ENCODE measurements around the gene CFHR3. TPM values are rescaled to one million over a fixed set of nuclear protein-coding genes. Genes with fewer than 3 reads are reported as not detected.

Gene CFHR3
- total RNA-seq: not detected in 2 replicates

GRCh38 chr1:196774603-196775002 is at the start of gene CFHR3:
TSS of gene CFHR3 (plus strand) at chr1:196774840. CDS start at chr1:196774887, 47 bp downstream.

GRCh38 chr1:196819531-196819930 is 44.9 kb downstream of the CFHR3 start, which contains the start of gene CFHR1:
TSS of gene CFHR1 (plus strand) at chr1:196819731. CDS start at chr1:196819845, 114 bp downstream.

Other genes with a start within 250 kb of the CFHR3 start
- 0.57 and 0.66 TPM in 2 replicates for gene KCNT2, start 166.4 kb upstream of the CFHR3 start, total RNA-seq
- gene CFH, start 122.8 kb upstream of the CFHR3 start, total RNA-seq: 48.2 and 61.8 TPM in 2 replicates
- not detected in 2 replicates for gene CFHR1, start 44.9 kb downstream of the CFHR3 start, total RNA-seq
- gene CFHR4, start 113.2 kb downstream of the CFHR3 start, total RNA-seq: not detected in 2 replicates
- gene CFHR2, start 168.9 kb downstream of the CFHR3 start, total RNA-seq: not detected in 2 replicates
- gene CFHR5, start 202.7 kb downstream of the CFHR3 start, total RNA-seq: not detected in 2 replicates